ENCODE measurements around the gene WDR37. TPM values are rescaled to one million over a fixed set of nuclear protein-coding genes. Genes with fewer than 3 reads are reported as not detected.
"Not testable (repeated sequence)": the region's sequence is repeated elsewhere in the genome, so short reads cannot be mapped to it uniquely, and the experiment has no call there.

Gene WDR37
- total RNA-seq, 1 experiment from 2014 or later = 13.3 TPM

DNA sequence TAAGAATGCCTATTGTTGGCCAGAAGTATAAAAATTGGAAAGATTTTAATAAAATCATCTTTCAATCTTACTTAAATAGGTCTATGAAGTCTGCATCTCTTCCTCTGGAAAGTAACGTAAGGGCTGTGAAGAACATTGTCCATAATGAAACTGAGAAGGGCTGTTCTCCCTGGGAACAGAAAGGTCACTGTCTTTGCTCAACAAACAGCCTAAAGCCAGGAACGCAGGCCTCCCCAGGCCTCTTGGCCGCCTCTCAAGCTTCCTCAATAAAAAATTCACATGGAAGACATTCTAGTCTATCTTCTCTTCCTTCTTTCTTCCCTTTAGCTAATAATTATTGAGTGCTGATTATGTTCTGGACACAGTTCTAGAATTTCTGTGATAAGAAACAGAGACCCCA is 21.4 kb upstream of the WDR37 start:
- no peaks in the 10 kb centered on the region for H3K9me3 ChIP-seq (ENCODE audit: low read length)
- no peak for DNase-seq
- no peak overlapping the region for H3K4me2 ChIP-seq (ENCODE audit: low read depth, low read length, poor library complexity, severe bottlenecking)
- H3K4me3 ChIP-seq (ENCODE audit: low read length) = no peak overlapping the region
- no peaks in the 10 kb centered on the region for H3K9me2 ChIP-seq (replicated peaks; ENCODE audit: insufficient read depth, low read length)
- H4K20me1 ChIP-seq (ENCODE audit: insufficient read depth, low read depth, low read length) = no peaks in the 10 kb centered on the region
- H3K27me3 ChIP-seq (ENCODE audit: low read length) = no peaks in the 10 kb centered on the region
- H2AFZ ChIP-seq (ENCODE audit: low read length) = no peak overlapping the region
- H3K36me3 ChIP-seq (ENCODE audit: insufficient read depth, low read length) = peaks cover 8% of the 10 kb centered on the region; the same call in 1 of the 2 replicates
- no peak overlapping the region for H3K9ac ChIP-seq (ENCODE audit: low read length)
- no peak overlapping the region for H3K27ac ChIP-seq (ENCODE audit: low read length)
- peaks cover 13% of the 10 kb centered on the region for H3K4me1 ChIP-seq (ENCODE audit: low read length)
- no peaks in the 10 kb centered on the region for H3K79me2 ChIP-seq (ENCODE audit: low read length)

DNA sequence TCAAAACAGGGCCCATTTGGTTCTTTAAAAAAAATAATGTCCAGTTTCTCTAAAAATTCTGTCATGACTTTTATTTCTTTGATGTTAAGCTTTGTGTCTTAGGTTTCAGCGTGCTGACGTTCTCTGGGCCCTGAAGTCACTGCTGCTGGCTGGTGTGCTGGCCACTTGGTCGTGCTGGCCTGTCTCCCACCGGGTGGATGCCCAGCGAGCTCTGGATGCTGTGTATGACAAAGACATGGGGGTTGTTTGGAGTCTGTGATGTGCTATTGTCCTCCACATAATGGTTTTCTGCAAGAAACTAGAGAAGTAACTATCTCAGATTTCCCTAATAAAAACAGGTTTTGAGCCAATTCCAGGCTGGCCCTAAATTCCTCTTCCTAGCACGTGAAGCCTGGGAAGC is 21.0 kb upstream of the WDR37 start:
- H3K9me2 ChIP-seq (replicated peaks; ENCODE audit: insufficient read depth, low read length) = no peaks in the 10 kb centered on the region
- no peaks in the 10 kb centered on the region for H4K20me1 ChIP-seq (ENCODE audit: insufficient read depth, low read depth, low read length)
- no peak overlapping the region for H3K27ac ChIP-seq (ENCODE audit: low read length)
- no peak overlapping the region for H2AFZ ChIP-seq (ENCODE audit: low read length)
- H3K4me3 ChIP-seq (ENCODE audit: low read length) = no peak overlapping the region
- H3K36me3 ChIP-seq (ENCODE audit: insufficient read depth, low read length) = peaks cover 13% of the 10 kb centered on the region; the same call in 1 of the 2 replicates
- no peaks in the 10 kb centered on the region for H3K9me3 ChIP-seq (ENCODE audit: low read length)
- DNase-seq = no peak
- H3K4me2 ChIP-seq (ENCODE audit: low read depth, low read length, poor library complexity, severe bottlenecking) = no peak overlapping the region
- H3K79me2 ChIP-seq (ENCODE audit: low read length) = no peaks in the 10 kb centered on the region
- H3K27me3 ChIP-seq (ENCODE audit: low read length) = no peaks in the 10 kb centered on the region
- H3K4me1 ChIP-seq (ENCODE audit: low read length) = peaks cover 17% of the 10 kb centered on the region
- no peak overlapping the region for H3K9ac ChIP-seq (ENCODE audit: low read length)

DNA sequence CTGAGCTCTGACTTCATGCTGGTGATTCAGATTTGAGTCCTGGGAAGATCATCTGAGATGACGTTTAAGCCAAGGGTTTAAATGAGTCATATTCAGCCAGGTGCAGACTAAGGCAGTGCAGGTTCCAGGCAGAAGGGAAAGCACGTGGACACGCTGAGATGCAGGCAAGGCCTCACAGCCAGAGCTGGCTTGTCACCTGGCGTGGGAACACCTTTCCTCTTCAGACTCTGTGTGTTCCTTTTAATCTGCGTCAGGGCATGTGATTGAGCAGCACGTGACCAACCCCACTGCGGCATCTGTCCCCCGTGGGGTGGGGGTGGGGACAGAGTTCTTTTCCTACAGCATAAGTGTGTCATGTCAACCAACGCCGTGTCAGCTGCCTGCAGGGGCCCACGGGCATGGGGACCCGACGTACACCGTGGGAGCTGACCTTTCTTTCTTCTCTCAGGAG is 19.8 kb upstream of the WDR37 start:
- H3K9me3 ChIP-seq (ENCODE audit: low read length) = no peaks in the 10 kb centered on the region
- DNase-seq = no peak
- H3K4me3 ChIP-seq (ENCODE audit: low read length) = no peak overlapping the region
- H3K4me1 ChIP-seq (ENCODE audit: low read length) = peaks cover 22% of the 10 kb centered on the region
- no peak overlapping the region for H3K4me2 ChIP-seq (ENCODE audit: low read depth, low read length, poor library complexity, severe bottlenecking)
- no peaks in the 10 kb centered on the region for H4K20me1 ChIP-seq (ENCODE audit: insufficient read depth, low read depth, low read length)
- H3K27ac ChIP-seq (ENCODE audit: low read length) = no peak overlapping the region
- peaks cover 25% of the 10 kb centered on the region for H3K36me3 ChIP-seq (ENCODE audit: insufficient read depth, low read length)
- no peaks in the 10 kb centered on the region for H3K79me2 ChIP-seq (ENCODE audit: low read length)
- H3K27me3 ChIP-seq (ENCODE audit: low read length) = no peaks in the 10 kb centered on the region
- no peaks in the 10 kb centered on the region for H3K9me2 ChIP-seq (replicated peaks; ENCODE audit: insufficient read depth, low read length)
- H2AFZ ChIP-seq (ENCODE audit: low read length) = no peak overlapping the region
- H3K9ac ChIP-seq (ENCODE audit: low read length) = no peak overlapping the region

DNA sequence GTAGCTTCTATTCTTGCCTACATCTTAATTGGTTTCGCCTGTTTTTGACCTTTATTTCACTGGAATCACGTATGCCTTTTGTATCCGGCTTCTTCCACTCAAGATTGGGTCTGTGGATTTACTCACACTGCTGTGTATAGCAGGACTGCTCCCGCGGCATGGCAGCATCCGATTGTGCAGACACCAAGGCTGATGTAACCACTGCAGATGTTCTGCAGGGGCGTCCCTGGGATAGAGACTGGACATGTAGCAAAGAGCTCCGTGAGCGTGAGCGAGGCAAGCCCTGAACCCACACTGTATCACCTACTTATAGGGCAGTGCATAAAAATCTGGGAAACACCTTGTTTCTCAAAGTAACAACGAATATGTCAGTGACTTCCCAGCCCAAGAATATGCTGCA is 19.1 kb upstream of the WDR37 start:
- Histone ChIP-seq H3K27ac (ENCODE audit: low read length) (no peak overlapping the region), H4K20me1 (ENCODE audit: insufficient read depth, low read depth, low read length) (no peaks in the 10 kb centered on the region), H3K4me2 (ENCODE audit: low read depth, low read length, poor library complexity, severe bottlenecking) (no peak overlapping the region), H3K9ac (ENCODE audit: low read length) (no peak overlapping the region), H3K4me1 (ENCODE audit: low read length) (peaks cover 22% of the 10 kb centered on the region), H3K9me2 (replicated peaks; ENCODE audit: insufficient read depth, low read length) (no peaks in the 10 kb centered on the region), H3K79me2 (ENCODE audit: low read length) (no peaks in the 10 kb centered on the region), H3K4me3 (ENCODE audit: low read length) (no peak overlapping the region), H3K27me3 (ENCODE audit: low read length) (no peaks in the 10 kb centered on the region), H2AFZ (ENCODE audit: low read length) (no peak overlapping the region), H3K36me3 (ENCODE audit: insufficient read depth, low read length) (peaks cover 29% of the 10 kb centered on the region), H3K9me3 (ENCODE audit: low read length) (no peaks in the 10 kb centered on the region)
- no peak for DNase-seq

DNA sequence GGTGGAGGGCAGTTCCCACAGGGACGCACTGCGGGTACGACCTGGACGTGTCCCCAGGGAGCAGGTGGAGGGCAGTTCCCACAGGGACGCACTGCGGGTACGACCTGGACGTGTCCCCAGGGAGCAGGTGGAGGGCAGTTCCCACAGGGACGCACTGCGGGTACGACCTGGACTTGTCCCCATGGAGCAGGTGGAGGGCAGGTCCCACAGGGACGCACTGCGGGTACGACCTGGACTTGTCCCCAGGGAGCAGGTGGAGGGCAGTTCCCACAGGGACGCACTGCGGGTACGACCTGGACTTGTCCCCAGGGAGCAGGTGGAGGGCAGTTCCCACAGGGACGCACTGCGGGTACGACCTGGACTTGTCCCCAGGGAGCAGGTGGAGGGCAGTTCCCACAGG is 17.4 kb upstream of the WDR37 start:
- Histone ChIP-seq H3K4me1 (ENCODE audit: low read length) (peaks cover 31% of the 10 kb centered on the region), H3K36me3 (ENCODE audit: insufficient read depth, low read length) (peaks cover 42% of the 10 kb centered on the region)
- H3K9me2 ChIP-seq (replicated peaks; ENCODE audit: insufficient read depth, low read length); H3K9me3 ChIP-seq (ENCODE audit: low read length); H3K79me2 ChIP-seq (ENCODE audit: low read length); H3K27ac ChIP-seq (ENCODE audit: low read length); H4K20me1 ChIP-seq (ENCODE audit: insufficient read depth, low read depth, low read length); H3K4me2 ChIP-seq (ENCODE audit: low read depth, low read length, poor library complexity, severe bottlenecking); H3K4me3 ChIP-seq (ENCODE audit: low read length); H3K27me3 ChIP-seq (ENCODE audit: low read length); H2AFZ ChIP-seq (ENCODE audit: low read length); H3K9ac ChIP-seq (ENCODE audit: low read length); DNase-seq: not testable (repeated sequence)

DNA sequence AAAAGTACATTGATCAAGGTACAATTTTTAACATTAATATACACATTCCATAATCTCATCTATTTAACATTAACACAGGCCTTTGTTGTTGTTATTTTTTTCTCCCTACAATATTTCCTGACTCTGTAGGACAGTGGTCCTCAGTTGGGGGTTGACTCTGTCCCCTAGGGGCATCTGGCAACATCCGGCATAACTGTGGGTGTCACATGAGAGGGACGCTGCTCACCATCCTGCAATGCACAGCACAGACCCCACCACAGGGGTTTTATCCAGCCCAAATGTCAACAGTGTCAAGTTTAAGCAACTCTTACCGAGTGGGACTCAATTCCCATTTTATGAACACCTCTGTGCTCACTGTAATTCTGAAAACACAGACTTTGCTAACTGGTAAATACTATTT is 16.1 kb upstream of the WDR37 start:
- Histone ChIP-seq H3K4me3 (ENCODE audit: low read length) (no peak overlapping the region), H3K27me3 (ENCODE audit: low read length) (no peaks in the 10 kb centered on the region), H3K9me3 (ENCODE audit: low read length) (no peaks in the 10 kb centered on the region), H3K9ac (ENCODE audit: low read length) (no peak overlapping the region), H3K27ac (ENCODE audit: low read length) (peak overlapping the region; percentile 20; the same call in 1 of the 2 replicates), H3K4me1 (ENCODE audit: low read length) (peaks cover 45% of the 10 kb centered on the region), H3K79me2 (ENCODE audit: low read length) (peaks cover 21% of the 10 kb centered on the region), H3K4me2 (ENCODE audit: low read depth, low read length, poor library complexity, severe bottlenecking) (no peak overlapping the region), H3K36me3 (ENCODE audit: insufficient read depth, low read length) (peaks cover 45% of the 10 kb centered on the region), H2AFZ (ENCODE audit: low read length) (no peak overlapping the region), H4K20me1 (ENCODE audit: insufficient read depth, low read depth, low read length) (peaks cover 10% of the 10 kb centered on the region), H3K9me2 (replicated peaks; ENCODE audit: insufficient read depth, low read length) (no peaks in the 10 kb centered on the region)
- DNase-seq = no peak

DNA sequence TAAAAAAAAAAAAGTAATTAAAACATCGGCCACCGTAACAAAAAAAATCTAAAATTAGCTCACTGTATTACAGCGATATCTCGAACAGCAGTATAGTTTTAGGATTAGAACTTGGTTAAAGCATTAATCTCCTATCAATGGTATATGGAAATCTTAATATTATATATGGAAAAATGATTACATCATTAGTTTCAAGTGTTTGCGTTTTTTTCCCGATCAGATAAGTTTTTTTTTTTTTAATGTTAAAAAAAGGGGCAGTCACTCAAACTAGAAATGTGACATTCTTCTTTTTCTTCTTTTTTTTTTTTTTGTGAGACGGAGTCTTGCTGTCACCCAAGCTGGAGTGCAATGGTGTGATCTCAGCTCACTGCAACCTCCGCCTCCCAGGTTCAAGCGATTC is 14.7 kb upstream of the WDR37 start:
- H3K4me3 ChIP-seq (ENCODE audit: low read length) = no peak overlapping the region
- H4K20me1 ChIP-seq (ENCODE audit: insufficient read depth, low read depth, low read length) = peaks cover 23% of the 10 kb centered on the region
- no peak overlapping the region for H3K4me2 ChIP-seq (ENCODE audit: low read depth, low read length, poor library complexity, severe bottlenecking)
- no peak overlapping the region for H3K9ac ChIP-seq (ENCODE audit: low read length)
- H3K79me2 ChIP-seq (ENCODE audit: low read length) = peaks cover 34% of the 10 kb centered on the region
- peaks cover 58% of the 10 kb centered on the region for H3K4me1 ChIP-seq (ENCODE audit: low read length)
- no peak overlapping the region for H3K27ac ChIP-seq (ENCODE audit: low read length)
- H3K9me3 ChIP-seq (ENCODE audit: low read length) = no peaks in the 10 kb centered on the region
- no peaks in the 10 kb centered on the region for H3K9me2 ChIP-seq (replicated peaks; ENCODE audit: insufficient read depth, low read length)
- peaks cover 52% of the 10 kb centered on the region for H3K36me3 ChIP-seq (ENCODE audit: insufficient read depth, low read length)
- DNase-seq = no peak
- H3K27me3 ChIP-seq (ENCODE audit: low read length) = no peaks in the 10 kb centered on the region
- H2AFZ ChIP-seq (ENCODE audit: low read length) = no peak overlapping the region

DNA sequence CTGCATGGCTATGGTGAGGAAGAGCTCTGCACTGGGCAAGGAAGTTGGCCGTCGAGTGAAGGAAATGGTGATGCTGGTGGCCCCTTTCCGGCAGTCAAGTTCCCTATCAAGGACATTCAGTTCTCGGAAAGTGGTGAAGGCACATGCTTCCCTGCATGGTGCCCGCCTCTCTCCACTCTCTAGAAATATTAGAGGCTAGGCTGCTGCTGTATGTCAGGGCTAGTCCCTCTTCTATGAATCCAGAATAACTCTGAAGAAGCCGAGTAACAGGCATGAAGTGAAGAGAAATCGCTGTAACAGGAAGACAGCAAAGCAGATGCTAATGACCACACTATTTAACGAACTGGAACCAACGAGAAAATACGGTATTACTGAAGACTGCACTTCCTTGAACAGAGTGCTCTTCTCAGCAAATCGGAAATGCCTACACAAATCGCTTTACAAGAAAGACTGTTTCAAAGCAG is 12.6 kb upstream of the WDR37 start:
- Histone ChIP-seq H3K4me2 (ENCODE audit: low read depth, low read length, poor library complexity, severe bottlenecking) (peak overlapping the region; percentile 56), H3K27me3 (ENCODE audit: low read length) (no peaks in the 10 kb centered on the region), H3K79me2 (ENCODE audit: low read length) (peaks cover 47% of the 10 kb centered on the region), H2AFZ (ENCODE audit: low read length) (no peak overlapping the region), H3K9ac (ENCODE audit: low read length) (peak overlapping the region; percentile 53), H3K27ac (ENCODE audit: low read length) (peak overlapping the region; percentile 79), H3K36me3 (ENCODE audit: insufficient read depth, low read length) (peaks cover 58% of the 10 kb centered on the region), H3K4me3 (ENCODE audit: low read length) (peak overlapping the region; percentile 53), H3K9me2 (replicated peaks; ENCODE audit: insufficient read depth, low read length) (no peaks in the 10 kb centered on the region), H3K9me3 (ENCODE audit: low read length) (no peaks in the 10 kb centered on the region), H4K20me1 (ENCODE audit: insufficient read depth, low read depth, low read length) (peaks cover 33% of the 10 kb centered on the region), H3K4me1 (ENCODE audit: low read length) (peaks cover 61% of the 10 kb centered on the region)
- peak; percentile 80 for DNase-seq

DNA sequence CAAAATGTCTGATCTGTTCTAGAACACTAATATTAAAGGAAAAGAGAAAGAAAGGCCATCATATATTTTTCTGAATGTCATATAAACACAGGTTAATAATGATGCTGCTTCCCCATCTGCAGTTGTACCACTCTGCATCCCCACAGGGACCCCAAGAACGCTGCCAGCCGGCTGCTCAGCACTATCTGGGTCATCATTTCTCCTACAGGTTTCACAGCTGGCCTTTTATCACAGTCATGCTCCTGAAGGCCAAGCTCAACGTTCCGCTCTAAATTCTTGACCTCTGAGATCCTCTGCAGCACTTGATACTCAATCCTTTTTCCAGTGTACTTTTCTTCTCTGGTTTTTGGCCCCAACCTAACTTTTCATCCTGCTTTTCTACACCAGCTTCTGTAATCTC is 12.0 kb upstream of the WDR37 start:
- Histone ChIP-seq H3K9me2 (replicated peaks; ENCODE audit: insufficient read depth, low read length) (no peaks in the 10 kb centered on the region), H3K4me3 (ENCODE audit: low read length) (peak overlapping the region; percentile 53), H3K4me2 (ENCODE audit: low read depth, low read length, poor library complexity, severe bottlenecking) (peak overlapping the region; percentile 56), H4K20me1 (ENCODE audit: insufficient read depth, low read depth, low read length) (peaks cover 33% of the 10 kb centered on the region), H3K79me2 (ENCODE audit: low read length) (peaks cover 47% of the 10 kb centered on the region), H3K9ac (ENCODE audit: low read length) (peak overlapping the region; percentile 53), H2AFZ (ENCODE audit: low read length) (no peak overlapping the region), H3K27me3 (ENCODE audit: low read length) (no peaks in the 10 kb centered on the region), H3K27ac (ENCODE audit: low read length) (peak overlapping the region; percentile 79), H3K36me3 (ENCODE audit: insufficient read depth, low read length) (peaks cover 55% of the 10 kb centered on the region), H3K4me1 (ENCODE audit: low read length) (peaks cover 58% of the 10 kb centered on the region), H3K9me3 (ENCODE audit: low read length) (no peaks in the 10 kb centered on the region)
- peak; percentile 46 for DNase-seq
